HG03097 (cell line): ENCODE measurements around the gene BCAT1.
"Not testable (repeated sequence)": the region's sequence is repeated elsewhere in the genome, so short reads cannot be mapped to it uniquely, and the experiment has no call there.

ENCODE experiments used
- ATAC-seq: cut with Tn5 transposase; IDR thresholded peaks from one replicate; pipeline ENCODE4 v1.9.1; 2021; ENCODE audit not compliant: unreplicated experiment, low FRiP score

BCAT1 gene

DNA sequence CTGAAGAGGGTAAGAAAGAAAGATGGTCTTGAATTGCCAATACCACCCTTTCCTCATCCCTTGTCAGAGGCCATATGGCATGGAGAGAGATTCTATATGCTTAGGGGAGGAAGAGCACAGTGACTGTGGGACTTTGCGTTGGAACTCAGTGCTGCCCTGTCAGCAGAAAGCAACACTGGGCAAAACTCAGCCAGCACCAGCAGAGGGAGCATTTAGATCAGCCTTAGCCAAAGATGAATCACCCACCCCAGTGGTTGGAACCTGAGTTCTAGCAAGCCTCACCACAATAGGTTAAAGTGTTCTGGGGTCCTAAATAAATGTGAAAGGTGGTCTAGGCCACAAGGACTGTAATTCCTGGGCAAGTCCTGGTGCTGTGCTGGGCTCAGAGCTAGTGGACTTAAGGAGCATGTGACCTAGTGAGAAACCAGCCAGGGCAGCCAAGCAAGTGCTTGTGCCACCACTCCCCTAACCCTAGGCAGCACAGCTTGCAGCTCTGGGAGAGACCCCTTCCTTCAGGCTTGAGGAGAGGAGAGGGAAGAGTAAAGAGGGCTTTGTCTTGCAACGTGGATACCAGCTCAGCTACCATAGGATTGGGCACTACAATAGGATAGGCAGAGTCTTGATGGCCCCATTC is 11.4 kb upstream of the BCAT1 start:
- no peak for ATAC-seq

DNA sequence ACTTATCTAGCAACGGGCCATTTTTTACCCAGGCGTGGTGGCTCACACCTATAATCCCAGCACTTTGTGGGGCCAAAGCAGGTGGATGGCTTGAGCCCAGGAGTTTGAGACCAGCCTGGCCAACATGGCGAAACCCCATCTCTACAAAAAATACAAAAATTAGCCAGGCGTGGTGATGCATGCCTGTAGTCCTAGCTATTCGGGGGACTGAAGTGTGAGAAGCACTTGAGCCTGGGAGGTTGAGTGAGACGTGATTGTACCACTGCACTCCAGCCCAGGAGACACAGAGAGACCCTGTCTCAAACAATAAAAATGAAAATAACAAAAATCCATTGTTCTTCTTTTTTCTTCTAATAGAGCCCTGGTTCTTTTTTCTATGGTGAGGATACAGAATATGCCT is 7.5 kb upstream of the BCAT1 start:
- ATAC-seq: not testable (repeated sequence)

DNA sequence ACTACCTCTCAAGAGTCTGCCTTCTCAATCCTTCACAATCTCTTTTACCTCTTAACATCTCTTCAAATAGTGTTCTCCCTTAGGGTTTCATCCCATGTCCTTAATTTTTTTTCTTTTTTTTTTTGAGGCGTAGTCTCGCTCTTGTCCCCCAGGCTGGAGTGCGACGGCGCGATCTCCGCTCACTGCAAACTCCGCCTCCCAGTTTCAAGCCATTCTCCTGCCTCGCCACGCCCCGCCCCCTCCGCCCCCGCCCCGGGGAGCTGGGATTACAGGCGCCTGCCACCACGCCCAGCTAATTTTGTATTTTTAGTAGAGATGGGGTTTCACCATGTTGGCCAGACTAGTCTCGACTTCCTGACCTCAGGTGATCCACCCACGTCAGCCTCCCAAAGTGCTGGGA is 7.0 kb upstream of the BCAT1 start:
- ATAC-seq: no peak

DNA sequence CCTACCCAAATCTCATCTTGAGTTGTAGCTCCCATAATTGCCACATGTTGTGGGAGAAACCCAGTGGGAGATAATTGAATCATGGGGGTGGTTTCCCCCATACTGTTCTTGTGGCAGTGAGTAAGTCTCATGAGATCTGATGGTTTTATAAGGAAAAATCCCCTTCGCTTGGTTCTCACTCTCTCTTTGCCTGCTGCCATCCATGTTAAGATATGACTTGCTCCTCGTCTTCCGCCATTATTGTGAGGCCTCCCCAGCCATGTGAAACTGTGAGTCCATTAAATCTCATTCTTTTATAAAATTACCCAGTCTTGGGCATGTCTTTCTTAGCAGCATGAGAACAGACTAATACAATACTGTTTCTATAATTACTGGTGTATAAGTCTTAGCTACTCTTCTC is 6.5 kb upstream of the BCAT1 start:
- no peak for ATAC-seq

DNA sequence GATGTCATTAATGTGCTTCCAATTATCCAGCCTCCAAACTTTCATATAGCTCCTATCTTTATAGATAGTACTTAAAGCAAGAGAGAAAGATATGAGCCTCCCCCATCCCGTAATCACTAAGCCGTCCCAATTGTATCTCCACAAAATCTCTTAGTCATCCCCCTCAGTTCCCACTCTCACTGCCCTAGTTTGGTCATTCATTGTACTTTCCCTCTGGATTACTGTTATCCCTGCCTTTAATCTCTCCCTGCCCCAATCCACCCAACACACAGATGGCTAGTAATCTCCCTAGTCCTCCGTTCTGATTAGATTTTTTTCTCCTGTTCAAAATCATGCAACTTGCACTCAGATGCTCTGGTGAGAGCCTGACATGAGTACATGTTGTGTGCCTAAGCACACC is 5.4 kb upstream of the BCAT1 start:
- ATAC-seq: no peak

DNA sequence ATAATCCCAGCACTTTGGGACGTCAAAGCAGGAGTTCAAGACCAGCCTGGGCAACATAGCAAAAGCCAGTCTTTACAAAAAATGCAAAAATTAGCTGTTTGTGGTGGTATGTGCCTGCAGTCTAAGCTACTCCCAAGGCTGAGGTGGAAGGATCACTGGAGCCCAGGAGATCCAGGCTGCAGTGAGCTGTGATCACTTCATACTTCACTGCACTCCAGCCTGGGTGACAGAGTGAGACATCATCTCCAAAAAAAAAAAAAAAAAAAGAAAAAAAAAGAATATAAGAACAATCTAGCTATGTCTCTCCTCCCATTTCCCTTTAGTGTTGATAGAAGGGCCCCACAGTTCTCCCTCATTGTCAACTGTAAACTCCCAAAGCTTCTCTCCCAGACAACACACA is 3.5 kb upstream of the BCAT1 start:
- ATAC-seq: no peak

DNA sequence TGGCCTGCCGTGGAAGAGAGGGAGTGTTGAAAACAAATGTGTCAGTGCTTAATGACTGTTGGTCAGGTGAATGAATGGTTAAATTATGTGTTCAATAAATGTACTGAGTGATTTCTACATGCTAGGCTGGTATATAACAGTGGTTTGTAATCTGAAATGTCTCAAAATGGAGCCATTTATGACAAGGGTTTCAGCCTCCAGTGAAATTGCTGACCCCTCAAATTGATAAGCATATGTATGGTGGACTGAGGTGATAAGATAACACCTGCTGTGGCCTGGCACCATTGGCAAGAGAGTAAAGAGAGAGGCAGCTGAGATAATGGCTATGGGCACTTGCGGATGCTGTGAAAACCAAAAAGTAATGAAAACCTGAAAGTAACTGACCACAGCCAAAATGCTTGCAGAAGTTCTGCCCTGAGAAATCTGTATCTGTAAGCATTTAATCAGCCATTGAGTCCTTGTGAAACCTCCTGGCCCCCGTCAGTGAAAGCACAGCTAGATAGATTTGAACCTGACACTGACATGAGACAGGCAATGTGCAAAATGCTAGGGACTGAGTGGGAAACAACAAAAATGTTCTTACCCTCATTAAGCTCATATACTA is 1.4 kb upstream of the BCAT1 start:
- ATAC-seq: peak; percentile 52

DNA sequence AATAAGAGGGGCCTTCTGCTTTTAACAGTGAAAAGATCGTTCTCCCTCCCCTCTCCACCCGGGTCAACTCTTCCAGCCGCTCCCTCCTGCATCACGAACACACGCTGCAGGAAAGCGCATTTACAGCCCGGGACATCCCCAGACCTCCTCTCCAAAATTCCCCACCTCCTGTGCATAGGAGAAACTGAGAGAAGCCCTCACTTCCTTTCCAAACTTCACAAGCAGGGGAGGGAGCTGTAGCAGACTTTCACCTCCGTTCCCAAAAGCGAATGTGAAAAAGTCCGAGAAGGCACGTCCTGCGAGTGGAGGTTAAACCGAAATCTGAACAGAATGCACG is 513 bp downstream of the BCAT1 start:
- ATAC-seq: no peak

DNA sequence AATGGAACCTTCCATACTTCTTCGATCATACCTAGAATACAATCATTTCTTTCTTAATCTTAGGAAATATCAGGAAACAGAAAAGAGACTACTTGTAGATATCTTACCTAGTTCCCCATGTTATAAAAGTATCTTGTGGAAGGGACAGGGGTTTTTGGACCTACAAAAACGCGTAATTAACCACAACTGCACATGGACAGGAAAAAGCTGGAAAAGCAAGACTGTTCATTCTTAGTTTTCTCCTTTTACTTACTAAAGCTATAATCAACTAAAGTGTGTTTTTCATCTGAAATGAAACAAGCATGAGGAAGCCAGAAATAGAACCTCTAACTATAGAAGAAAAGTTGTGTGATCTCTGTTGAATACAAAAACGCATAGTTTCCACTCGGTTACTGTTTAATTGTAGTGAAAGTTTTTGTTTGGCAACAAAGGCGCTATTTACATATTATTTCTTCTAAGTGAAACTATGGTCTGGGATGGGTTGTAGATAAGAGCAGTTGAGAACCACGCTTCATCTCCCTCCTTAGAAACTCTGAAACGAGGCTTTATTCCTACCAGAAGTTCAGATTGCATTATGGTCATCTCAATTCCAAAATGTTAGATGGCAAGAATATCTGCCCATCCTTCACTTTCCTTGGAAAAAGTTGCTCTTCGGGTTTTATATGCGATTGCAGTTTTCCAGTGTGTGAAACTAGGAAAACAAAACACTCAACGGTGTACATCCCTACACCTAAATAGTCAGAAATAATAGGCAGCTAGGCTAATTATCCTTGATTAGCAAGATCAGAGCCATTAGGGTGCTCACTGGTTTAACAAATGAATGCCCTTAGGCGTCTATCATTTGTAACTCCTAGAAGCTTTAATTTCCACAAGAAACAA is 1.1 kb downstream of the BCAT1 start:
- no peak for ATAC-seq

DNA sequence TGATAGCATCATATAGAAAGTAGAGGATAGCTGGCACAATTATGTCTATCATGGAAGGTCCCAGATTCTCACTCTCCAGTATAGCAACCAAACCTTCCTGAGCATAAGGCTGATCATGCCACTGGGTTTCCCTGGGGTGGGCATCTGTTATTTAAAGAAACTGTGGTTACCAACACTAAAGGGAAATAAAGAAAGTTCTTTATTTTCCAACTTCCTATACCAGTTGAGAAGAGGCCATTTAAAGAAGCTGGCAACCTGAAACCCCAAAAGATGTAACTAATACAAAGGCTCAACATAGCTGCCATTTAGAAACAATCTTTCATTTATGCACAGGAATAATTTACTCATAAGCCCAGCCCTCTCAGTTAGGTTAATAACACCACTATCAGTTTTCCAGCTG is 3.1 kb downstream of the BCAT1 start:
- ATAC-seq: no peak

DNA sequence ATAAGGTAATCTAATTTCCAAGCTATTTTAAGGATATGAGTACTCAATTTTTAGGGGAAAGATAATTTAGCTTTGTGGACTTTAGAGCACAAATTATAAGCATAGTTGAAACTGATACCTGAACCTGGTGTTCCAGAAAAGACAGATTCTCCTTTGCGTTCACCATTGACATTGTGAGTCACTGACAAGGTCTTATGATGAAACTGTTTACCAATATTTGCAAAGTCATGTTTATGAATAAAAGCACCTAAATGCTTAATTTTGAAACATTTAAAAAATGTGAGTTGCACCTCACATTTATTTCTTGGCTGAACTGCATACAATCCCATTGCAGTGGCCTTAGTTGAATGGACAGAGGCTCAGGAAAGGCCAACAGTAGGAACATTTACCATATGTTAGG is 3.9 kb downstream of the BCAT1 start:
- ATAC-seq: no peak

DNA sequence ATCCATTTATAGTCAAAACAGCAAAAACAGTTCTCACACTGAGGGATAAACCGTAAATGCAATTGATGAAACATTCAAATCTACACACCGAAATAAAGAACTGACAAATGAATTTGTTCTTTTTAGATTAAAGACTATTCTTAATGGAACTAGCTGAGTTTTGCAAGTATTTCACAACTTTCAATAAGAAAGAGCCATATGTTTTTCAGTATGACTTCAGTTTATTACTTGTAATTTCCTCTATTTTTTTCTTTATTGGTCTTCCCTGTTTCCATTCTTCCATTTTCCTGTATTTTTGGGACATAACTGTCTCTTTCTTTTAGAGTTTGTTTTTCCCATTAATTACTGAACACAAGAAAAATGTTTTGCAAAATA is 4.3 kb downstream of the BCAT1 start:
- ATAC-seq: no peak

DNA sequence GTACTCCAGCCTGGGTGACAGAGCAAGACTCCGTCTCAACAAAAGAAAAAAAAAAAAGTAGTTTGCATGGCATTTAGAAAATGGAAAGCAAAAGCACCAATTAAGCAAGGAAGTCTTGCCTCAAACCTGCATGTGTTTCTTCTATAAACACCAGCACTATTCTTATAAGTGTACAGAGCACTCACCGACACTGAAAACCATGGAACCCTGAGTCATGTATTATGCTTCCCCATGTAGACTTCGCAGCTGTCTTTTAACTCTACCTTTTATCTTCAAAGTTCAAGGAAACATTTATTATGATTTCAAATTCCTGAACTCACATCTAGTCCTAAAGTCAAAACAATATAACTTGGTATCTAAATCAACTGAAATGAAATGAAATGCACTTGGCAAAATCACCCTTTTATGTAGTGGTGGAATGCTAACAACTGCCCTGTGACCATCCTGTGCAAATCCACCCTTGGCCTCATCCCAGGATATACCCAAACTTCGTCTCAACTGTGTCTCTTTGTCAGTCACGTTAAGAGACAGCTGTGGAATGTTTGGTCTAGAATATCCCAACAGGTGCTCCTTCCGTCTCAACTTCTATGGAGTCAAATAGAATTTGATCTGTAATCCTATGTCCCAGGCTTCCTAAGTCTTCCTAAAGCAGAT is 4.8 kb downstream of the BCAT1 start:
- ATAC-seq: no peak

DNA sequence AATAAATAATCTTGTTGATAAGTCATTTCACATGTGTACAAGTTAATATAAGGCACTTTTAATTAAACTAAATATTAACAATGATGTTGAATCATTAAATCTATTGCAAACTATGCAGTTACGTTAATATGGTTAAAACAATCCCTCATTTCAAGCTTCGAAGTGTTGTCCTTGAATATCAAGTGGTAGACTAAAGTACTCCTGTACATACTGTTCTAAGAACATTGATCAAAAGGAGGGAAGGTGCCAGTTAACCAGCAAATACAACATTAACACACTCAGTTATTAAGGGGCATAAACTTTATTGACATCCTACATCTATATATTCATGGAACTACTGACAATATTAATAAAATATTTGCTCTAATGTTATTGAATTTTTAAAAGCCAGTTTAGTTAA is 8.7 kb downstream of the BCAT1 start:
- no peak for ATAC-seq

DNA sequence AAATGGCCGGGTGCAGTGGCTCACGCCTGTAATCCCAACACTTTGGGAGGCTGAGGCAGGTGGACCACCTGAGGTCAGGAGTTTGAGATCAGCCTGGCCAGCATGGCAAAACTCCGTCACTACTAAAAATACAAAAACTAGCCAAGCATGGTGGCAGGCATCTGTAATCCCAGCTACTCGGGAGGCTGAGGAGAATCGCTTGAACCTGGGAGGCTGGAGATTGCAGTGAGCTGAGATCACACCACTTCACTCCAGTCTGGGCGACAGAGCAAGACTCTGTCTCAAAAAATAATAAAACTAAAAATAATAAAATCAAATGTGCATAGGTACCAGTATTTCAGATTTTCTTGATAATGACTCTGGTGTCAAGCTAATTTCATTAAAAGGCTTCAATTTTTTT is 9.3 kb downstream of the BCAT1 start:
- ATAC-seq: not testable (repeated sequence)

DNA sequence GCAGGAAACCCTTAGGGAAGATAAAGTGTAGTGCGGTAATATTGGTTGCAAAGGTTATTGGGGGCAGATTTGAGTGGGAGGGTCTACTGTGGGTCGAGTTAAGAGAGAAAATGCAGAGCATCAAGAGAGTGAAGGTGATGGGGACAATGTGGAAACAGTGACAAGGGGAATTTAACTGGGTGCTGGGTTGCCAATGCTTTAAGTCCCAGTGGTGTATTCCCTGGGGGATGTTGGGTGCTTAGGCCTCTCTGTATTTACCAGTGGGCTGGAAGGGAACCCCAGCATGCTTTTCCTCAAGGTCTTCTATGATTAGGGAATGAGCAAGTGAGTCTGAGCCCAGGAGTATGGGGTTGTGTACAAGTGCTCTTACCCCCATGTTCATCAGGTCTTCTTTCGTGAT is 10.6 kb downstream of the BCAT1 start:
- no peak for ATAC-seq

DNA sequence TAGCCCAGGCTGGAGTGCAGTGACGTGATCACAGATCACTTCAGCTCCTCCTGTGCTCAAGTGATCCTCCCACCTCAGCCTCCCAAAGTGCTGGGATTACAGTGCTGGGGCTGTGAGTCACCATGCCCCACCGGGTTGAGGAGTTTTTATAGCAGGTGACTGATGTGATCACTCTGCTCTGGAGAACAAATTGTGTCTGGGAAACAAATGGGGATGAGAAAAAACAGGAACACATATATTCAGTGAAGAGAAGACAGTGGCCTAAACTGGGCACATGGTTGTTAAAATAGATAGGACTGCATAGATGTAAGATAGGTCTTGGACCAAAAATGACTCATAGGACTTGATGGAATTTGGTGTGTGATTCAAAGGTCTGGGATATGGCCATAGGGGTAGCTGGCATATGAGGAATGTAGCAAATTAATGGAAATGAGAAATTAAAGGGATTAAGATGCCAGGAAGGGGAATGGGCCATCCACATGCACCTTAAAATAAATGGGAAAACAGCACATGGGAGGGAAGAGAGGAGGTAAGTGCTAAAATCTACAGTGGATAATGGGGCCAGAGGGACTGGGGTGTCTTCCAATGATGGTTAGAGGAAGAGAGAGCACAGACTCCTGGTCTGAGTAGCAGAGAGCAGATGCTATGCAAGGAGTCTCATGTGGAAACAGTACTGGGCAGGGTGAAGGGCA is 11.2 kb downstream of the BCAT1 start:
- ATAC-seq: no peak

DNA sequence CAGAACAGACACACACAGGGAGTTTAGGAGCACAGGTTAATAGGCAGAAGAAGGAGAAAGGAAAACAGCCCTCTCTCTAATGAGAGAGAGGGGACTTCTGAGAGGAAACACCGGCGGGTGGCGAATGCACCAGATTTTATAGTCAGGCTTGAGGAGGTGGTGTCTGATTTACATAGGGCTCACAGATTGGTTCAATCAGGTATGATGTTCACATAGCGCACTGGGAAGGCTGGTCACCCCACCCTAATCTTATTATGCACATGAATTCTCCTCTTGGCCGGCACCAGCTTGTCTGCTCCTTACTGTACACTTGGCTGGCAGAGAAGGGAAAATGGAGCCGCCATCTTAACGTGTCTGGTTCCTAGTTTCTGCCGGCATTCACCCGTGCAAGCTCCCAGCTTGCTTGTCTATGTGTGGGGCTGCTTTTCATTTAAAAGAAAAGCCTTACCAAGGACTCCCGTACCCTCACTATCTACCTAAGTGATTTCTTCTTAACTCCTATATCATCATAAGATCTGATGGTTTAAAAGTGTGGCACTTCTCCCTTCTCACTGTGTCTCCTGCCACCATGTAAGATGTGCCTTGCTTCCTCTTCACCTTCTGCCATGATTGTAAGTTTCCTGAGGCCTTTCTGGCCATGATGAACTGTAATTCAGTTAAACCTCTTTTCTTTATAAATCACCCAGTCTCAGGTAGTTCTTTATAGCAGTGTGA is 15.1 kb downstream of the BCAT1 start:
- no peak for ATAC-seq

DNA sequence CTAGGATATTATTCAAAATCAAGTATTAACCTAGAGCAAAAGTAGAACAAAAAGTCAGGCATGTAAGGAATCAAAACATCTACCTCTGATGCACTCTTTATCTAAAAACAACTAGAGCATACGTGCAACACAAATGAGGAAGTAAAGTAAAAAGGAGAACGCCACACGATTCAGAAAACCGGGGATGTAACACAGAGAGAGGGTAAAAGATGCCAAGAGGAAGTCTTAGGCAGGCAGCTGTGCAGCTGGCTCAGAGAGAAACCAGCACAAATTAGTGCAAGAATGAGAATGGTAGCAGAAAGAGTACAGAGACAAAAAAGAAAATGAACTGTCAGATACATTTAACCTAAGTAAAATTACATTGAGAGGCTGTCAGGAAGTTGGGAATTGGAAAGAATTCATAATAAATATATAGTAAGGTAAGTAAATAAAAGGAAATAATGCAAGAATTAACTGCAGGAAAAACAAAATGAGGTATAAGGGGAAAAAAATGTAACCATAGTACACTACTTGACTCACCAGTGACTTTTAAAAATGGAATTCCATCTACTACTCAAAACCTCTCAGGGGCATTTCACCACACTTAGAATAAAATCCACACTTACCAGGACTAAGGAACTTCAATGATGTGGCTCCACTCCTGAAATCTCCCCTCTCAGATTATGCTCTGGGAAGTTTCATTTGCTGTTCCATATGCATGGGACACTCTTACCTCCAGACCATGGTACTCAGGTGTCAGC is 17.1 kb downstream of the BCAT1 start:
- peak; percentile 80 for ATAC-seq

DNA sequence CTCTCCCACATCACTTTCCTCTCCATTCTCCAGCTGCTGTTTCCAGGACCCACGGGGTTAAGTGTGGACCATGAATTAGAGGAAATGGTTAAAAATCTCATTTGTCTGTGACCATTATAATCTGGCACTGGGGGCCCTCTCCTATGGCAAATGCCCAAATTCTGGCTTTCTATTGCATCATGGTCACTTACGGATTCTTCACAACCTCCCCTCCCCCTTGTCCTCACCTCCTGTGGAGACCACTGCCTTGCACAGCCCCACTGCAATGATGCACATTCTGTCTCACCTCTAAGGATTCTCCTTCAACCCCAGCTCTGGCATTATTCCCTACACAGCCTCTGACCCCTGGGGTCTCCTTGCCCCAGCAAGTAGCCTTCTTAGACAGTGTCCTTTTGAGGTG is 18.9 kb downstream of the BCAT1 start:
- no peak for ATAC-seq
